ENCODE results near the gene HOXB2.
A peak's percentile ranks its signal among the peaks of the same experiment; 100 is the strongest.

The HOXB2 gene

GRCh38 chr17:48577330-48577945, 32.5 kb upstream of the HOXB2 start:
- Histone ChIP-seq H3K27me3 (ENCODE audit: insufficient read depth, low read length) (no peaks in the 10 kb centered on the region), H3K4me3 (ENCODE audit: low read depth, low read length) (peak overlapping the region; percentile 72), H2AK5ac (ENCODE audit: low read length) (peak overlapping the region; percentile 63), H3K4me1 (ENCODE audit: control insufficient read depth in 1 of 2, insufficient read depth in 2 of 2, low read length in 2 of 2) (peaks cover 27 to 38% of the 10 kb centered on the region in 2 experiments), H3K4me2 (ENCODE audit: low read length) (peak overlapping the region; percentile 90), H3K23ac (ENCODE audit: low read length) (no peak overlapping the region), H3K27ac (ENCODE audit: low read depth, low read length) (peak overlapping the region; percentile 1), H2AFZ (ENCODE audit: insufficient read depth, low read length, poor library complexity) (peak overlapping the region; percentile 50), H3K9ac (ENCODE audit: low read length) (peak overlapping the region; percentile 18), H3K36me3 (ENCODE audit: control insufficient read depth in 1 of 2, insufficient read depth in 2 of 2, low read length in 2 of 2) (peaks cover 5 to 6% of the 10 kb centered on the region in 2 experiments), H2BK5ac (ENCODE audit: low read depth, low read length, poor library complexity) (peak overlapping the region; percentile 42), H4K12ac (ENCODE audit: low read depth, low read length) (peak overlapping the region; percentile 76), H2BK120ac (ENCODE audit: insufficient read depth, low read length, poor library complexity) (peak overlapping the region; percentile 15), H4K91ac (ENCODE audit: low read depth, low read length) (peak overlapping the region; percentile 75), H3K14ac (ENCODE audit: low read length) (peak overlapping the region; percentile 52), H3K4ac (ENCODE audit: low read depth, low read length) (peak overlapping the region; percentile 24), H2BK12ac (ENCODE audit: low read length) (peak overlapping the region; percentile 79), H3K79me2 (ENCODE audit: control insufficient read depth, insufficient read depth, low read length, poor library complexity) (peaks cover 10% of the 10 kb centered on the region), H3K9me3 (ENCODE audit: insufficient read depth, low read depth, low read length) (no peaks in the 10 kb centered on the region), H4K8ac (ENCODE audit: low read depth, low read length) (peak overlapping the region; percentile 34), H3K79me1 (ENCODE audit: low read length) (peaks cover 21% of the 10 kb centered on the region), H3K18ac (ENCODE audit: low read length) (peak overlapping the region; percentile 69)
- no peak for DNase-seq
- WGBS (ENCODE audit: extremely low coverage, insufficient coverage, insufficient read length) = no CpG with 5 or more reads among the region's 19 CpGs

- peak overlapping the region; percentile 35 for H3K14ac ChIP-seq (ENCODE audit: low read length)
- H3K4me3 ChIP-seq (ENCODE audit: low read depth, low read length) = no peak overlapping the region
- peak overlapping the region; percentile 15 for H2BK120ac ChIP-seq (ENCODE audit: insufficient read depth, low read length, poor library complexity)
- peak overlapping the region; percentile 26 for H4K8ac ChIP-seq (ENCODE audit: low read depth, low read length)
- no peak overlapping the region for H3K9ac ChIP-seq (ENCODE audit: low read length)
- H3K4ac ChIP-seq (ENCODE audit: low read depth, low read length) = peak overlapping the region; percentile 24
- H3K79me2 ChIP-seq (ENCODE audit: control insufficient read depth, insufficient read depth, low read length, poor library complexity) = peaks cover 8% of the 10 kb centered on the region
- H2BK5ac ChIP-seq (ENCODE audit: low read depth, low read length, poor library complexity) = peak overlapping the region; percentile 42
- peak overlapping the region; percentile 90 for H3K4me2 ChIP-seq (ENCODE audit: low read length)
- peaks cover 5 to 6% of the 10 kb centered on the region in 2 experiments for H3K36me3 ChIP-seq (ENCODE audit: control insufficient read depth in 1 of 2, insufficient read depth in 2 of 2, low read length in 2 of 2)
- no peak overlapping the region for H2AFZ ChIP-seq (ENCODE audit: insufficient read depth, low read length, poor library complexity)
- no peaks in the 10 kb centered on the region for H3K9me3 ChIP-seq (ENCODE audit: insufficient read depth, low read depth, low read length)
- H3K4me1 ChIP-seq (ENCODE audit: control insufficient read depth in 1 of 2, insufficient read depth in 2 of 2, low read length in 2 of 2) = peaks cover 23 to 39% of the 10 kb centered on the region in 2 experiments
- no peak overlapping the region for H3K23ac ChIP-seq (ENCODE audit: low read length)
- H3K27me3 ChIP-seq (ENCODE audit: insufficient read depth, low read length) = no peaks in the 10 kb centered on the region
- peak overlapping the region; percentile 37 for H3K18ac ChIP-seq (ENCODE audit: low read length)
- peaks cover 15% of the 10 kb centered on the region for H3K79me1 ChIP-seq (ENCODE audit: low read length)
- H3K27ac ChIP-seq (ENCODE audit: low read depth, low read length) = peak overlapping the region; percentile 1
- H2AK5ac ChIP-seq (ENCODE audit: low read length) = peak overlapping the region; percentile 63
- H2BK12ac ChIP-seq (ENCODE audit: low read length) = peak overlapping the region; percentile 79
- WGBS (ENCODE audit: extremely low coverage, insufficient coverage, insufficient read length) = no CpG with 5 or more reads among the region's 43 CpGs
- H4K12ac ChIP-seq (ENCODE audit: low read depth, low read length) = no peak overlapping the region
- H4K91ac ChIP-seq (ENCODE audit: low read depth, low read length) = peak overlapping the region; percentile 75
- DNase-seq = peak; percentile 36 to 46
These were observed 31.8 kb upstream of the HOXB2 start for GRCh38 chr17:48576479-48577309.

- Histone ChIP-seq H3K27ac (ENCODE audit: low read depth, low read length) (no peak overlapping the region), H3K23ac (ENCODE audit: low read length) (no peak overlapping the region), H4K8ac (ENCODE audit: low read depth, low read length) (no peak overlapping the region), H3K27me3 (ENCODE audit: insufficient read depth, low read length) (no peaks in the 10 kb centered on the region), H4K91ac (ENCODE audit: low read depth, low read length) (no peak overlapping the region), H2BK5ac (ENCODE audit: low read depth, low read length, poor library complexity) (no peak overlapping the region), H3K9ac (ENCODE audit: low read length) (no peak overlapping the region), H3K79me1 (ENCODE audit: low read length) (peaks cover 21% of the 10 kb centered on the region), H4K12ac (ENCODE audit: low read depth, low read length) (no peak overlapping the region), H2AFZ (ENCODE audit: insufficient read depth, low read length, poor library complexity) (no peak overlapping the region), H3K14ac (ENCODE audit: low read length) (no peak overlapping the region), H3K9me3 (ENCODE audit: insufficient read depth, low read depth, low read length) (no peaks in the 10 kb centered on the region), H3K4me2 (ENCODE audit: low read length) (no peak overlapping the region), H3K4me3 (ENCODE audit: low read depth, low read length) (no peak overlapping the region), H3K4me1 (ENCODE audit: control insufficient read depth in 1 of 2, insufficient read depth in 2 of 2, low read length in 2 of 2) (peaks cover 26 to 42% of the 10 kb centered on the region in 2 experiments), H3K18ac (ENCODE audit: low read length) (no peak overlapping the region), H2BK120ac (ENCODE audit: insufficient read depth, low read length, poor library complexity) (no peak overlapping the region), H3K36me3 (ENCODE audit: control insufficient read depth in 1 of 2, insufficient read depth in 2 of 2, low read length in 2 of 2) (peaks cover 5 to 6% of the 10 kb centered on the region in 2 experiments), H2AK5ac (ENCODE audit: low read length) (no peak overlapping the region), H3K4ac (ENCODE audit: low read depth, low read length) (no peak overlapping the region), H3K79me2 (ENCODE audit: control insufficient read depth, insufficient read depth, low read length, poor library complexity) (peaks cover 8% of the 10 kb centered on the region), H2BK12ac (ENCODE audit: low read length) (no peak overlapping the region)
- no CpG with 5 or more reads among the region's 22 CpGs for WGBS (ENCODE audit: extremely low coverage, insufficient coverage, insufficient read length)
- DNase-seq = no peak
These were observed 31.0 kb upstream of the HOXB2 start for GRCh38 chr17:48575673-48576478.

- Histone ChIP-seq H3K4ac (ENCODE audit: low read depth, low read length) (no peak overlapping the region), H3K79me1 (ENCODE audit: low read length) (peaks cover 25% of the 10 kb centered on the region), H3K14ac (ENCODE audit: low read length) (no peak overlapping the region), H4K12ac (ENCODE audit: low read depth, low read length) (no peak overlapping the region), H3K79me2 (ENCODE audit: control insufficient read depth, insufficient read depth, low read length, poor library complexity) (peaks cover 8% of the 10 kb centered on the region), H3K4me2 (ENCODE audit: low read length) (no peak overlapping the region), H3K9me3 (ENCODE audit: insufficient read depth, low read depth, low read length) (no peaks in the 10 kb centered on the region), H2AFZ (ENCODE audit: insufficient read depth, low read length, poor library complexity) (no peak overlapping the region), H3K9ac (ENCODE audit: low read length) (no peak overlapping the region), H3K27ac (ENCODE audit: low read depth, low read length) (no peak overlapping the region), H4K8ac (ENCODE audit: low read depth, low read length) (no peak overlapping the region), H4K91ac (ENCODE audit: low read depth, low read length) (no peak overlapping the region), H3K27me3 (ENCODE audit: insufficient read depth, low read length) (no peaks in the 10 kb centered on the region), H2AK5ac (ENCODE audit: low read length) (no peak overlapping the region), H3K4me1 (ENCODE audit: control insufficient read depth in 1 of 2, insufficient read depth in 2 of 2, low read length in 2 of 2) (peaks cover 31 to 48% of the 10 kb centered on the region in 2 experiments), H3K18ac (ENCODE audit: low read length) (no peak overlapping the region), H2BK5ac (ENCODE audit: low read depth, low read length, poor library complexity) (no peak overlapping the region), H3K23ac (ENCODE audit: low read length) (no peak overlapping the region), H2BK120ac (ENCODE audit: insufficient read depth, low read length, poor library complexity) (no peak overlapping the region), H3K36me3 (ENCODE audit: control insufficient read depth in 1 of 2, insufficient read depth in 2 of 2, low read length in 2 of 2) (peaks cover 5 to 6% of the 10 kb centered on the region in 2 experiments), H3K4me3 (ENCODE audit: low read depth, low read length) (no peak overlapping the region), H2BK12ac (ENCODE audit: low read length) (no peak overlapping the region)
- WGBS (ENCODE audit: extremely low coverage, insufficient coverage, insufficient read length) = no CpG with 5 or more reads among the region's 7 CpGs
- no peak for DNase-seq
These were observed 30.2 kb upstream of the HOXB2 start for GRCh38 chr17:48575066-48575582.

All from trophoblast cell (in vitro differentiated cells and primary cell).